GM12891 (cell line): Measurements from ENCODE around the gene FES.

ENCODE experiments used
- PAX5 ChIP-seq: IDR thresholded peaks from 2 replicates; pipeline ENCODE4 v1.6.1; 2011; ENCODE audit warnings: low read length, moderate library complexity, mild to moderate bottlenecking; ENCODE audit not compliant: insufficient read depth, severe bottlenecking
- POLR2A ChIP-seq: IDR thresholded peaks from 2 replicates; pipeline ENCODE4 v1.6.1; 2011; ENCODE audit warnings: low read depth, low read length, control low read depth
- POLR2AphosphoS5 ChIP-seq: IDR thresholded peaks from 2 replicates; pipeline ENCODE4 v1.6.1; 2011; ENCODE audit warnings: low read depth, low read length, control low read depth

DNA sequence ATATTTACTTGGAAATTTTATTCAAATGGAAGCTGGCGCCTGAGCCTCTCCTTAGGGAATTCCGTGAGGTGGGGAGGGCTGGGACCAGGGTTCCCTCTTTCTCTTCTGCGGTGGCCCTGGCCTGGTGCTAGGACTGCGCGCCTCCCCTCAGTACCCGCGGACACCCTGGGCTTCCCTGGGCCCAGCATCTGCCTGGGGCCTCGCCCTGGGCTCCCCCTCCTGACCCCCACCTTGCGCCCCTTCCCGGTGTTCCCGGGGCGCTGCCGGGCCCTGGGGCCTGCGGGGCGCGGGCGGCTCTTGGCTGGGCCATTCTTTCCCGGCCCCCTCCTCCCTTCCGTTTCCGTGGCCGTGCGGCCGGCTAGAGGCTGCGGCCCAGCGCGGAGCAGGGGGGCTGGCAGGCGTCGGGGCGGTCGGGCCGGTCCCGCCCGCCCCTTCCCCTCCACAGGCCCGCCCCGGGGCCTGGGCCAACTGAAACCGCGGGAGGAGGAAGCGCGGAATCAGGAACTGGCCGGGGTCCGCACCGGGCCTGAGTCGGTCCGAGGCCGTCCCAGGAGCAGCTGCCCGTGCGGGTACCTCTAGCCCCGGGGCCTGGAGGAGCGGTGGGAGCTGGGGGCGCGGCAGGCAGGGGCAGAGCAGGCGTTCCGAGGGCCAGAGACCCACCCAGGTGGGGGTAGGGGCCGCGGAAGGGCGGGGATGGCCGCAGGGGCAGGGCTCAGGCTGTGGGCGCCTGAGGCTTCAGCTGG, at the start of gene FES:
- TF ChIP-seq POLR2AphosphoS5 = no peak
- no peak for TF ChIP-seq POLR2A
- TF ChIP-seq PAX5 = no peak
